ENCODE measurements around the gene THEM5. TPM values are rescaled to one million over a fixed set of nuclear protein-coding genes. Genes with fewer than 3 reads are reported as not detected.

Gene THEM5, protein sequence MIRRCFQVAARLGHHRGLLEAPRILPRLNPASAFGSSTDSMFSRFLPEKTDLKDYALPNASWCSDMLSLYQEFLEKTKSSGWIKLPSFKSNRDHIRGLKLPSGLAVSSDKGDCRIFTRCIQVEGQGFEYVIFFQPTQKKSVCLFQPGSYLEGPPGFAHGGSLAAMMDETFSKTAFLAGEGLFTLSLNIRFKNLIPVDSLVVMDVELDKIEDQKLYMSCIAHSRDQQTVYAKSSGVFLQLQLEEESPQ
- total RNA-seq = not detected in 2 replicates

DNA sequence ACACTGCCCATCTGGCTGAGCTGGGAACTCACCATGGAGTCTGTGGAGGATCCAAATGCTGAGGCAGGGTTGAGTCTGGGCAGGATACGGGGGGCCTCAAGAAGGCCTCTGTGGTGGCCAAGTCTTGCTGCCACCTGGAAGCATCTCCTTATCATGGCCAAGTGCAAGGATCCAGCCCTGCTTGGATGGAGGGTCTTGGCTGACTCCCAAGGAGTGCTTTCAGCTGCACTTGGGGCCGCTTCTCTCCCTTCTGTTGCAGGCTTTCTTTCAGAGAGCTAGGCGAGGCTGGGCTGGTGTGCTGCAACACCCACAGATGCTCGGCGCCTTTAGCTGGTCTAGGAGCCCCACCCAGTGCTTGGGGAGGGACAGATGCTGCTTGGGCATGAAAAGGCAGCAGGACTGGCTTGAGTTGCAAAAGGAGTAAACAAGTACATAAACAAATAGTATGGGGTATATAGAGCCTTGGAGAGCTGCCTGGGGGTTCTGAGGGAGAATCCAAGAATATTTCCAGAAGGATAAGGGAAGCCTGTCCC lies at the start of gene THEM5:
Gene THEM5, minus strand, starts transcription at position 302 of the 533 bp plus-strand sequence. Its CDS starts 147 bp downstream, at position 155.

DNA sequence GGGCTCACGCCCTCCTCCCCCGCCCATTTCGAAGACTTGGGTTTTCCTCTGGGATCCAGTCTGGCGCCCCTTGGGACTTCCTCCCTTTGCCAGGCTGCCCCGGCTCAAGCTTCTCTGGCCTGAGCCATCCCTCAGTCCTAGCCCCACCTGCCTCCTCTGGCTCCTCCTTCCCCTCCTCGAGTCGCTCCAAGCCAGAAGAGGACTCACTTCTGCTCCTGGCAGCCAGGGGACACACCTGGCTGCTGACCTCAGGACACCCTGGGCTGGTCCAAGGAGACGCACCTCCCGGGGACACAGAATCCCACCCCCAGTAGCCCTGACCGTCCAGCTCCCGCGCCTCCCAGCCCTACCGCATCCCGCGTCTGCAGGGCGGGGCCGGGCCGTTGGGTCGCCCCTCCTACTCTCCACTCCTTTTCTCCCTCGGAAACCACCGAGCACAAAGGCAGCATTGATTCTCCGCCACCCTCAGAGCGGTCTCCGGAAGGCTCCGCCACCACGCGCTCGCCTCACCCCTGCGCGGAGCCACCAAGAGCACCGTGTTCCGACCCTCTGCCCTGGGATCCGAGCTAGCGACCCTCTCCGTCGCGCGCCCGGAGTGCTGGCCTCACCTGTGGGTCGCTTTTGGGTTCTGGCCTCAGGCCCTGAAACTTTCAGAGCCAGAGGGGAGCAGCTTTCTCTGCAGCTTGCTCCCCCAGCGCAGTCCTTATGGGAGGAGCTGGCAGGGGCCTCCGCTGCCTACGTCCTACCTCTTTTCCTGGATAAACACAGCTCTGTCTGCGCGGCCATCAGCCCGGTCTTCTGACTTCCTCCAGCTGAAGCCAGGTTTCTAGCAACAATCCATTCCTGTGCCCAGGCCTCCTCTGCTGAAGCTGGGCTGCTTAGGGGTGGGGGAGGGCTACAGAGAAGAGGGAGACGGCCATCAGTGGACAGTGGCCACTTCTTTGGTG lies 13.8 kb downstream of the THEM5 start, which contains the start of gene C2CD4D:
Gene C2CD4D, minus strand, starts transcription at position 364 of the 947 bp plus-strand sequence. CDS start 831 bp downstream, outside the sequence.

DNA sequence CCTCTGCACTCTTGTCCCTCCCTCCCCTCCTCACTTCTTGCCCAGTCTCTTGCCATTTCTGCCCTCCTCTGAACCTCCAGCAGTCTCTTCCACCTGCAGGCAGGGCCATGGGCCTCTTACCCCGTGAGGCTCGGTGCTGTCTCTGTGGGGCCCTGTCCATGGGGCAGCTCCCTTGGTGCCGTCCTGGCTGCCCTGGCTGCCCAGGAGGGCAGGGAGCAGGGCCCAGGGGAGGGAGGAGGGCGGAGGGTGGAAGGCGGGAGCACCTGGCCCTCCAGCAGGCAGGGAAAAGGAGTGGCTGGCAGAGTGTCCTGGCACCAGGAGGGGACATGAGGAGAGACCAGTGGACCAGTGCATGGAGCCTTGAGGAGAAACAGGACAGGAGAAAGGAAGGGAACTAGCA lies 21.9 kb downstream of the THEM5 start, which contains the start of gene RORC:
Gene RORC, minus strand, starts transcription at position 198 of the 400 bp plus-strand sequence. Its CDS starts 38 bp downstream, at position 160.

DNA sequence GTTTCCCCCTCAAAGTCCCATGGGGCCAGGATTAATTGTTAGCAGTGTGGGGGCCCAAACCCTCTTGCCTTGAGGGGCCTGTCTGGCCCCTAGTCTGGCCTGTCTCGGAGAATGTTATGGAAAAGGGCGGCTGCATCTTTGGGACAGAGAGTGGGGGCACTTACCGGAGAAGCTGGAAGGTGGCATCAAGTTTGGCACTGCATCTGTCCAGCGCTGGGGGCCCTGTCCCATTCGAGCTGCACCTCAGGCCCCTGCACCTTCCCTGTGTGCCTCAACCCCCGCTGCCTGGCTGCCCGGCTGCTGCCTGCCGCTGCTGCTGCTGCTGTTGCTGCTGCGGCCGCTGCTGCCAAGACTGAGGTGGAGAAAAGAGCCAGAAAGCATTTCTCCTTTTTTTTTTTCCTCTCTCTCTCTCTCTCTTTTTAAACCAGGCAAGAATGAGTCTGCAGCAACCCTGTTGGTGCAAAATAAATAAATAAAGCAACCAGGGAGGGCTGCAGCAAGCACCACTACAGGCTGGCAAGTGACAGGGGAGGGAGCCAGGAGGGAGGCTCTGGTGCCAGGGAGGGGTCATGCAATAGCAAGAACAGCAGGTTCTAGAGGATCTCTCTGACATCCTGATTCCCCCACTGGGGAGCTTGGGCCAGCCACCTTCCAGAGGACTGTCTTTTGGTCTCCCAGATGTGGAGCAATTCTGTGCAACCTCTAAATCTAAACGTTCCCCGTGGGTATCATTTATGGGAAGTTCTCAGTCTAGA lies 48.3 kb downstream of the THEM5 start, which contains the start of gene LINGO4:
Gene LINGO4, minus strand, starts transcription at position 354 of the 755 bp plus-strand sequence. CDS start 2,715 bp downstream, outside the sequence.

Other genes starting within 250 kb of the THEM5 start
- 13.0 and 13.3 TPM in 2 replicates for gene SNX27, start 241.7 kb downstream of the THEM5 start, total RNA-seq
- gene CELF3, start 136.9 kb downstream of the THEM5 start, total RNA-seq = not detected in 2 replicates
- not detected in 2 replicates for gene RIIAD1, start 132.2 kb downstream of the THEM5 start, total RNA-seq
- gene MRPL9, start 90.2 kb downstream of the THEM5 start, total RNA-seq = 46.2 and 51.9 TPM in 2 replicates
- gene TDRKH, start 63.2 kb downstream of the THEM5 start, total RNA-seq = 1.0 and 1.5 TPM in 2 replicates
- gene LINGO4, start 48.3 kb downstream of the THEM5 start, total RNA-seq = not detected in 2 replicates
- under 0.01 TPM in 1 of 2 replicates, not detected in the other for gene RORC, start 21.9 kb downstream of the THEM5 start, total RNA-seq
- not detected in 2 replicates for gene C2CD4D, start 13.9 kb downstream of the THEM5 start, total RNA-seq
- 10.0 and 17.0 TPM in 2 replicates for gene THEM4, start 55.8 kb upstream of the THEM5 start, total RNA-seq
- gene S100A10, start 140.1 kb upstream of the THEM5 start, total RNA-seq = 243 and 508 TPM in 2 replicates
- 428 and 784 TPM in 2 replicates for gene S100A11, start 183.3 kb upstream of the THEM5 start, total RNA-seq
- not detected in 2 replicates for gene TCHHL1, start 235.4 kb upstream of the THEM5 start, total RNA-seq

Data from pericardium fibroblast (primary cell).